Activated B cell treated with CpG ODN at 0.5 μM for 24 hours (primary cell): ENCODE measurements around the gene EXOSC9. TPM values are rescaled to one million over a fixed set of nuclear protein-coding genes. Genes with fewer than 3 reads are reported as not detected.

ENCODE experiments used
- ATAC-seq: fragments of 200-7000 bp; cut with Tn5 transposase; one replicate; pipeline ENCODE4 v1.10.0; 2021; ENCODE audit warnings: low read depth, mild to moderate bottlenecking, moderate library complexity
- CTCF ChIA-PET: fragments of 350-600 bp; sonication (Branson Sonifier 250); formaldehyde crosslinking; loops from one replicate; lab custom pipeline; 2021; ENCODE audit warnings: antibody characterized with exemption; lab: Charles Lee
- POLR2A ChIA-PET: fragments of 350-600 bp; sonication (Branson Sonifier 250); formaldehyde crosslinking; loops from one replicate; lab custom pipeline; 2021; ENCODE audit warnings: antibody characterized with exemption; lab: Charles Lee
- DNase-seq: peaks from one replicate; pipeline ENCODE4 v3.0.0; 2022
- H3K27ac Mint-ChIP-seq: one replicate; pipeline ENCODE4 v1.8.0; 2020; ENCODE audit warnings: mixed read lengths
- H3K27me3 Mint-ChIP-seq: one replicate; pipeline ENCODE4 v1.8.0; 2021; ENCODE audit warnings: mixed read lengths
- H3K36me3 Mint-ChIP-seq: one replicate; pipeline ENCODE4 v1.8.0; 2021; ENCODE audit warnings: low read depth, mixed read lengths
- H3K4me1 Mint-ChIP-seq: one replicate; pipeline ENCODE4 v1.8.0; 2021; ENCODE audit warnings: mixed read lengths
- H3K4me3 Mint-ChIP-seq: one replicate; pipeline ENCODE4 v1.8.0; 2020; ENCODE audit warnings: mild to moderate bottlenecking, mixed read lengths
- H3K9me3 Mint-ChIP-seq: one replicate; pipeline ENCODE4 v1.8.0; 2020; ENCODE audit warnings: mixed read lengths
- CTCF ChIP-seq: fragments of 200-600 bp; IDR thresholded peaks from one replicate; pipeline ENCODE4 v1.8.0; 2022; ENCODE audit warnings: antibody characterized with exemption, mild to moderate bottlenecking
- intact Hi-C: fragments of 100-400 bp; cut with micrococcal nuclease; formaldehyde crosslinking; loops from one replicate; pipeline ENCODE4 v1.15.1; 2024
- total RNA-seq: library from RNA; stranded (reverse); gene quantifications from 2 replicates; pipeline ENCODE4 v1.2.3, GENCODE V29; 2022

The EXOSC9 gene
- total RNA-seq, 1 donor from 2014 or later: 37.5 TPM

GRCh38 chr4:121783210-121783609 is 17.9 kb upstream of the EXOSC9 start:
- Mint-ChIP-seq H3K4me1 (no peaks in the 10 kb centered on the region), H3K9me3 (peaks cover 11% of the 10 kb centered on the region), H3K36me3 (no peaks in the 10 kb centered on the region), H3K27ac (no peak overlapping the region), H3K27me3 (peaks cover 41% of the 10 kb centered on the region), H3K4me3 (no peak overlapping the region)
- ATAC-seq (no peak), DNase-seq (no peak)
- intact Hi-C loops: no loop called here
- POLR2A ChIA-PET: no interaction called here
- TF ChIP-seq CTCF: no peak
- CTCF ChIA-PET: no interaction called here

- Mint-ChIP-seq H3K36me3 (no peaks in the 10 kb centered on the region), H3K4me3 (no peak overlapping the region), H3K4me1 (no peaks in the 10 kb centered on the region), H3K27ac (no peak overlapping the region), H3K27me3 (peaks cover 51% of the 10 kb centered on the region), H3K9me3 (peaks cover 11% of the 10 kb centered on the region)
- intact Hi-C loops: no loop called here
- ChIA-PET POLR2A (no interaction called here), CTCF (no interaction called here)
- TF ChIP-seq CTCF: no peak
- DNase-seq (no peak), ATAC-seq (no peak)
These were observed 16.7 kb upstream of the EXOSC9 start for GRCh38 chr4:121784401-121784800.

DNA sequence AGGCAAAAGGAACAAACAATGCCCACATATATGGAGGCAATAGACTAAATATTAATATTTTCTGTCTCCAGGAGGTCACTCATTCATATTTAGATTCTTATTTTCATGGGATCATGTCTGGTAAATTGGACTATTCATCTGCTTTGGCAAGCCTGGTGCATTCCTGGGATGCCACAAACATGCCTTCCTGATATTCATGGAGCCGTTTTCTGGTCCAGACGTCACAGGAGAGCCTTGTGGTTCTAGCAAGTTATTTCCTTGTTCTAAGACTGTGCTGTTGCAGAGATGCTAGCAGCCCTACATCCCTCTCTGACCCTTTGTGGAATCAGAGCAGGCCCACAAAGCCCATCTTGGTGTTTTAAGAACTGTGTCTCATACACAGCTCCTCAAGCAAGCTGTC is 16.1 kb upstream of the EXOSC9 start:
- DNase-seq (no peak), ATAC-seq (no peak)
- H3K27ac Mint-ChIP-seq: no peak overlapping the region
- no peaks in the 10 kb centered on the region for H3K36me3 Mint-ChIP-seq
- peaks cover 52% of the 10 kb centered on the region for H3K27me3 Mint-ChIP-seq
- CTCF ChIA-PET: no interaction called here
- H3K4me3 Mint-ChIP-seq: no peak overlapping the region
- intact Hi-C loops: no loop called here
- no peaks in the 10 kb centered on the region for H3K4me1 Mint-ChIP-seq
- POLR2A ChIA-PET: no interaction called here
- H3K9me3 Mint-ChIP-seq: peaks cover 11% of the 10 kb centered on the region
- TF ChIP-seq CTCF: no peak

DNA sequence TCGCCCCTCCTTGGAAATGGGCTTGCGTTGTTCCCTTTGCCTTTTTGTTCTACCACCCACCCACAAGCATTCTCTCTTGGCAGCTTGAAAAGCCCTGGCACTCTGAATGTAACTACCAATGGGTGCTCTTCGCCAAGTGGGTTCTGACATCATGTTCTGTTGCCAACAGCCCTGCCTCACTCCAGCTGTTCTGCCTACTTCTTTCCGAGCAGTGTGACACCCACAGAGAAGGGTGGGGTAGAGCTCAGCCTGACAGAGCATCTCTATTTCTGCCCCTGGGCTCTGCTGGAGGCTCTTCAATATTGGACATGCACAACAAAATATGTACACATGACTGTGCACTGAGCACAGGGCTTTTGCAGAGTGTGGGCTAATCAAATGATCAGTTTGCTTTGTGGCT is 15.6 kb upstream of the EXOSC9 start:
- intact Hi-C loops: no loop called here
- TF ChIP-seq CTCF: no peak
- H3K27me3 Mint-ChIP-seq: peaks cover 50% of the 10 kb centered on the region
- ChIA-PET POLR2A (no interaction called here), CTCF (no interaction called here)
- DNase-seq (no peak), ATAC-seq (no peak)
- H3K36me3 Mint-ChIP-seq: no peaks in the 10 kb centered on the region
- no peaks in the 10 kb centered on the region for H3K4me1 Mint-ChIP-seq
- H3K4me3 Mint-ChIP-seq: no peak overlapping the region
- no peak overlapping the region for H3K27ac Mint-ChIP-seq
- peaks cover 11% of the 10 kb centered on the region for H3K9me3 Mint-ChIP-seq

DNA sequence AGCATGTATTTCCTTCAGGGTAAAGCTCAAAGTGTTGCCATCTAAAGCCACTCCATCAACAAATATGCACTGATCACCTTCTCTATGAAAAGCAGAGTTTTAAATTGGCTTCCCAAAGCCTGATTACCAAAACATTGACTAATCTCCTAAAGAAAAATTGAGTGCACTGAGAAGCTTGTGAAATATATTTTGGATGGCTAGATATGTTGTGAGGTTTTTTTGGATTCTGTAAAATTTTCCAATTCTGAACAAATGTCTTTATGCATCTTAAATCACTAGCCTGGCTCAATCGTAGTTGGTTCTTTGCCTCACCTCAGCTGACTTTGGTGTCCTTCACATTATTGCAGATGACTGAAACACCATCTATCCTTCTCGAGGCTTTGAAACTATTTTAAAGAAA is 14.9 kb upstream of the EXOSC9 start:
- DNase-seq (no peak), ATAC-seq (no peak)
- intact Hi-C loops: no loop called here
- Mint-ChIP-seq H3K27me3 (peaks cover 46% of the 10 kb centered on the region), H3K9me3 (peaks cover 11% of the 10 kb centered on the region), H3K27ac (no peak overlapping the region), H3K4me3 (no peak overlapping the region), H3K4me1 (no peaks in the 10 kb centered on the region), H3K36me3 (no peaks in the 10 kb centered on the region)
- POLR2A ChIA-PET: no interaction called here
- CTCF ChIA-PET: no interaction called here
- TF ChIP-seq CTCF: no peak
